Endometrial microvascular endothelial cells (primary cell): ENCODE data around the gene UQCC3. TPM values are rescaled to one million over a fixed set of nuclear protein-coding genes. Genes with fewer than 3 reads are reported as not detected.
"Not testable (repeated sequence)": the region's sequence is repeated elsewhere in the genome, so short reads cannot be mapped to it uniquely, and the experiment has no call there.

Experiments
- in situ Hi-C: cut with HindIII; loops from 2 replicates; pipeline ENCODE4 v1.10.0; 2017; ENCODE audit warnings: low sequenced_read_pairs, low pct_unique_long_range_greater_than_20kb; ENCODE audit errors: inconsistent ontology term
- total RNA-seq: library from RNA; depleted of rRNA; stranded (reverse); fragments of >200 nt; gene quantifications from one replicate; pipeline ENCODE4 v1.2.3, GENCODE V29; 2015; ENCODE audit errors: inconsistent ontology term

Gene UQCC3
- total RNA-seq, 1 donor from 2014 or later: 12.4 TPM

DNA sequence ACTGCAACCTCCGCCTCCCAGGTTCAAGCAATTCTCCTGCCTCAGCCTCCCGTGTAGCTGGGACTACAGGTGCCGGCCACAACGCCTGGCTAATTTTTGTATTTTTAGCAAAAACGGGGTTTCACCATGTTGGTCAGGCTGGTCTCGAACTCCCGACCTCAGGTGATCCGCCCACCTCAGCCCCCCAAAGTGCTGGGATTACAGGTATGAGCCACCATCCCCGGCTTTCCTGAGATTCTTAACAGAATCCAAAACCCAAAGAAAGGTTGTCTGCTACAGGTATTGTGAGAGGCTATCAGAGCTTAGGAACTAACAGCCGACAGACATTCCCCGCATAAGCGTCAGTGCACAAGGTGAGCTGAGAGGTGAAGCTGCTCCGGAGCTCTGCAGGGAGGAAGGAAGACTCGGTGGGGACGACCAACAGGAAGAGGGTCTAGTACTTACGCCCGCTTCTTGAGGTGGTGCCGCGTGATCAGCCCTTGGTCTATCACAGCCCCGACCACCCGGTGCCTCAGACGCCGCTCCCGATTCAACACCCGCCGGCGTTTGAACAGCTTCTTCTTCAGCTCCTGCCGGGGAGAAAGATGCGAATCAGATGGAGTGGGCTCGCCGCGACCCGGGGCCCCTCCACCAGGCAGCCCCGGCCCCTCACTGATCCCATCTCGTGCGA lies 6.9 kb upstream of the UQCC3 start:
- in situ Hi-C loops: loop anchor here (25.0 kb wide), 1 partner anchor 102 kb away; the partner anchor contains the start of gene EEF1G

DNA sequence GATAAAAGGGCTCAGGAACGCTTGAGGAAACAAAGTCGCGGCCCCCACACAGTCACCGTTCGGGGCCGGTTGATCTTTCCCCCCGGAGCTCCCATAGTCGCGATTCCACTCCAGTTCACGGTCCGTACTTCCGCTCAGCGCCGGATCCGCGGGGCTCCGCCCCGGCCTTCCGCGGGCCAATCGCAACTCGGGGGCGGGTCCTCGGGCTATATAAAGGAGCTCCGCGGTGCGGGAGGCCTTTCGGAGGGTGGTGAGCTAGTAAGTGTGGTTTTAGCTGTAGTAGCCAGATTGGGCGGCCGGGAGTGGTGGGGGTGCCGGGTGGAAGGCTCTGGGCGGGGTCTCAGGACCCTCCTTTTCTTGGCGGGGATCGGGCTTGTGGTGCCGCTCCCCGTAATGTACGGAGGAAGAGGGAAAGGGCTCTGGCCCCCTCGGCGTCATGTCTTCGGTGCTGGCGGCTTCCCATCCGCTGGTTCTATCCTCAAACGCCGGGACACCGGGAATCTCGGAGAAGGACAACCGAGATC lies 6.3 kb upstream of the UQCC3 start, which contains the start of the genes C11orf98 and CSKMT:
TSS of gene C11orf98 (minus strand) at position 136 of the 524 bp plus-strand sequence. CDS start at position 95, 41 bp downstream.
TSS of gene CSKMT (plus strand) at position 238 of the 524 bp plus-strand sequence. CDS start 568 bp downstream, outside the sequence.
- in situ Hi-C loops: loop anchor here (25.0 kb wide), 1 partner anchor 103 kb away; the partner anchor contains the start of gene EEF1G

DNA sequence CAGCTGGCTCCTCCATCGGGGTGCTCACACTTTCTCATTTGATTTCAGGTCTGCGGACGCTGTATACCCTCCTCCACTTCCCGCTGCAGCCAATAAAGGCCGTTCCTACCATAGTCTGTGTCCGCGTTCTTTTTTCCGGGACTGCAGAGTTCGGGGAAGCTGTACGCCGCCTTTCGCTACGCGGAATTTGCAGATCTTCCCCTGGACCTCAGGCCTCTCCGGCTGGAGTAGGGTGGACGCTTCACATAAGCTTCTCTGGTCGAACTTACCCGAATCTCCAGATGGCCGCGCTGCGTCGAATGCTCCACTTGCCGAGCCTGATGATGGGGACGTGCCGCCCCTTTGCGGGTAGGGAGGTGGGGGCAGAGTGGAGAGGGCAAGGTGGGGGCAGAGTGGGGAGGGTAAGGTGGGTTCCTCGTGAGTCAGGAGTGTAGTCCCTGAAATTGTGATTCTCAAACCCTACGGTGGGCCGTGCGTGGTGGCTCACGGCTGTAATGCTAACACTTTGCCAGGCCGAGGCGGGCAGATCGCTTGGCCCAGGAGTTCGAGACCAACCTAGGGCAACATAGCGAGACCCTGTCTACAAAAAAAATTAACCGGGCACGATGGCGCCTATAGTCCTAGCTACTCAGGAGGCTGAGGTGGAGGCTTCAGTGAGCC lies 5.7 kb upstream of the UQCC3 start:
- in situ Hi-C loops: loop anchor here (25.0 kb wide), 1 partner anchor 103 kb away; the partner anchor contains the start of gene EEF1G

DNA sequence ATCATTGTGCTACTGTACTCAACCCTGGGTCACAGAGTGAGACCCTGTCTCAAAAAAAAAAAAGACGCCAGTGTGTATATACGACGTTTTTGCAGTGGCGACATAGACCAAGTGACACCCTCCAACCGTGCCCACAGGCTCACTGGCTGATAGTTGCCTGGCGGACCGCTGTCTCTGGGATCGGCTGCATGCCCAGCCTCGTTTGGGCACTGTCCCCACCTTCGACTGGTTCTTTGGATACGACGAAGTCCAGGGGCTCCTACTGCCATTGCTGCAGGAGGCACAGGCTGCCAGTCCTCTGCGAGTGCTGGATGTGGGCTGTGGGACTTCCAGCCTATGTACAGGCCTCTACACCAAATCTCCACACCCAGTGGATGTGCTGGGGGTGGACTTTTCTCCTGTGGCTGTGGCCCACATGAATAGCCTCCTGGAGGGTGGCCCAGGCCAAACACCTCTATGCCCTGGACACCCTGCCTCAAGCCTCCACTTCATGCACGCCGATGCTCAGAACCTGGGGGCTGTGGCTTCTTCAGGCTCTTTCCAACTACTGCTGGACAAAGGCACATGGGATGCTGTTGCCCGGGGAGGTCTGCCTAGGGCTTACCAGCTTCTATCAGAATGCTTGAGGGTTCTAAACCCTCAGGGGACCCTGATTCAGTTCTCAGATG lies 5.1 kb upstream of the UQCC3 start:
- in situ Hi-C loops: loop anchor here (25.0 kb wide), 1 partner anchor 104 kb away; the partner anchor contains the start of gene EEF1G

DNA sequence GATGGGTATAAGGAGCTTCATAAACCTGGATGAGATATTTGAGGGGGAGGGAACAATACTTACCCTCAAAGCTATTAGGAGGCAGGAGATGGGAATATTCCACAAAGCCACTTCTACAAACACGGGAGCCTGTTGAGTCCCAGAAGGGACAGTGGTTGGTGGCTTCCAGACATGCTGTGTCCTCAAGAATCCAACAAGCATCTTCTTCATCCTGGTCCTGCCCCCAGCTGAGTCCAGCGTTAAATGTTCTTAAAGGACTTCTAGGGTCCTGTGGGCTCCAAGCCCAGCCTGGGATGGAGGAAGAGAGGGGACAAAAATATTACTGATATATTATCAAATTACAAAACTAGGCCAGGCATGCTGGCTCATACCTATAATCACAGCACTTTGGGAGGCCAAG lies 4.0 kb upstream of the UQCC3 start:
- in situ Hi-C loops: loop anchor here (25.0 kb wide), 1 partner anchor 105 kb away; the partner anchor contains the start of gene EEF1G

DNA sequence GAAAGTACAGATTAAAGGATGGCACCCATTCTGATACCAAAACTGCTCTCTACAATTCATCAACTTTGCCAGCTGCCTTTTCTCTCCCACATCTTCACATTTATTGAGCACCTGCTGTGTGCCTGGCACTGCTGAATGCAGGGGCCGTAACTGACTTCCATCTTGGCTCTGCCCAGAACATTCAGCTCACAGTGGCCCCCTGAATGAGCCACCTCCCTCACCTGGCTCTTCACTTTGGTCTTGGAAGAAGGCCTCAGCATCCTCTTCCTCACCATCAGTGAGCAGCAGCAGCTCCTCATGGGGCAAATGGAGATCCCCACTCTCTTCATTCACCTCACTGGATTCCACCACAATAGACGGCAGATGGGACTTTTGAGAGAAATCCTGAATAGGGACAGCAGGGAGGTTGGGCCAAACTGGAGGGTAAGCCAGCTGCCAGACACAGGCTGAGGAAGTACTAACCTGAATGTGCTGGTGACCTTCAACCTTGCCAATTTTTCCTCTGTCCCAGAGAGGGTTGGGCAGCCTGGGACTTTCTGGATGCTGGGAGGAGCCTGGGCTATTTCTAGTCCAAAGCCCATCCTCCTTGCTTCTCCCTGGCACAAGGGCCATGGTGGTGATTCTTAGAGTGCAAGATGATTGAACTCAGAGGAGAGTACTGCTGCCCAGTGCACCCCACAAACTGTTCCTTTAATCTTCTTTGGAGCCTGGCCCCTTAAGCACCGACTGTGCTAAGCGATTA lies 1.9 kb upstream of the UQCC3 start:
- in situ Hi-C loops: loop anchor here (25.0 kb wide), 1 partner anchor 107 kb away; the partner anchor contains the start of gene EEF1G

DNA sequence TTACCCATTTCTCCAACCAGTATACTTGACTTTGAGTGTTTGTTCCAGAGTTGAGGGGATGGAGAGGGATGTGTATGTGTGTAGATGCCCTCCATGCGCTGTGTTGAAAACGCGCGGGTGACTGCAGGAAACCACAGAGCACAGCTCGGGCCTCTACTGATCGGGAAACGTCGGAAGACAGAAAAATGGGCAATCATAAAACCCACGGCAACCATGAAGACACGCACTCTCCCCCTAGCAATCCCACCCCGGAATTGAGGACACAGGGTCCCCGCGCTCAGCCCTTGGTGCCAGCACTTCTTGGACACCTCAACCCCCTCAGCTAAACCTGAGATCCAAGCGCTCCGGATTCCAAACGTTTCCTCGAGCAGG lies 251 bp upstream of the UQCC3 start:
- in situ Hi-C loops: loop anchor here (25.0 kb wide), 1 partner anchor 109 kb away; the partner anchor contains the start of gene EEF1G

DNA sequence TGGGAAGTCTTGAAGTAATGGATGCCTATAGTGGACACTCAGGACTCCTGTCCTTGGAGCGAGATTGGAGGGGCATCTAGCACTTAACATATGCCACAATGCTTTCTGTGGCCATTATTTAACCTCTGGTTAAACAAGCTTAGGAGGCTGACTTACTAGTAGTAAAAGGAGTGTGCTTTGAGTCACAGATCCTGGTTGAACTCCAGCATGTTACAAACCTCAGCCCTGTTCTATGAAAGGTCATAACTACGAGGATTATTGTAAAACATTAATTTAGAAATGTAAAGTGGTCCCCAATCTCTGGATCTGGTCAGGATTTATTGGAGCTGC lies 1.7 kb downstream of the UQCC3 start:
- in situ Hi-C loops: loop anchor here (25.0 kb wide), 1 partner anchor 111 kb away; the partner anchor contains the start of gene EEF1G

DNA sequence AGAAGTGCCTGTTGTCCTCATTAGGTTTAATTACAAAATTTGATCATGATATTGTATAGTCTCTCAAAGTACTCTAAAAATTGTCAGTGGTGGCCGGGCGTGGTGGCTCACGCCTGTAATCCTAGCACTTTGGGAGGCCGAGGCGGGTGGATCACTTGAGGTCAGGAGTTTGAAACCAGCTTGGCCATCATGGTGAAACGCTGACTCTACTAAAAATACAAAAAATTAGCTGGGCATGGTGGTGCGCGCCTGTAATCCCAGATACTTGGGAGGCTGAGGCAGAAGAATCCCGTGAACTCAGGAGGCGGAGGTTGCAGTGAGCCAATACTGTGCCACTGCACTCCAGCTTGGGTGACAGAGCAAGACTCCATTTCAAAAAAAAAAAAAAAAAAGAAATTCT lies 3.9 kb downstream of the UQCC3 start:
- in situ Hi-C loops: not testable (repeated sequence)

DNA sequence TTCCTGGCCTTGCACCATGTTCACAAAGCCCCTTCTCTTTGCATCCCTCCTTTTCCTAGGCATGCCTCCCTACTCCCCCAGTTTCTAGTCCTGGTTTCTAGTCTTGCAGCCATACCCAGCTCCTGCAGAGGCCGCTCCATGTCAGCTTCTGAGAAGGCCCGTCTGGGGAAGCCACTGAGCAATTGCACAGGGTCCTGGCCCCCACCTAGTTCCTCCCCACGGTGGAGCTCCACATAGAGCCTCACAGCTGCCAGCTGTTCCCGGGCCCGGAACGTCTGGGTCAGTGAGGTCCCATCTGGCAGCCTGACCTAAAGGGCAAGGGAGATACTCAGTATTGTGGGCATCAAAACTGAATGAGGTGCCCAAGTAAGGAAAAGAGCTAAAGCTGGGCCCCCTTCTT lies 5.2 kb downstream of the UQCC3 start:
- in situ Hi-C loops: no loop called here

DNA sequence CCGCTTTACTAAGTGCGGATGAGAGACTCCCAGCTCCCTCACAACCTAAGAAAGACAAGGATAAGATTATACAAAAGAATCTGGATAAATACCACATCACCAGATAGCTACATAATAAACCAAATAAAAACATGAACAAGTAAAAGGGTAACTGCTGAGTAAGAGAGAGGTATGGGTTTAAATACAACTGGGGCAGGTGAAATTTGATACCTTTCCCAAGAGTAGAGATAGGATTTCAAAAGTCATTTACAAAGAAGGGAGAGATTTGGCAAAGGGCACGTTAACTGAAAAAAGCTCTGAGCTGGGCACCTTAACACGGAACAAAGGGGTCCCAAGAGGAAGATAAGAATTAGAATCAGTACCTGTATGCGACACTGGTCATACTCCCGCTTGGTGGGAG lies 5.7 kb downstream of the UQCC3 start:
- in situ Hi-C loops: no loop called here

DNA sequence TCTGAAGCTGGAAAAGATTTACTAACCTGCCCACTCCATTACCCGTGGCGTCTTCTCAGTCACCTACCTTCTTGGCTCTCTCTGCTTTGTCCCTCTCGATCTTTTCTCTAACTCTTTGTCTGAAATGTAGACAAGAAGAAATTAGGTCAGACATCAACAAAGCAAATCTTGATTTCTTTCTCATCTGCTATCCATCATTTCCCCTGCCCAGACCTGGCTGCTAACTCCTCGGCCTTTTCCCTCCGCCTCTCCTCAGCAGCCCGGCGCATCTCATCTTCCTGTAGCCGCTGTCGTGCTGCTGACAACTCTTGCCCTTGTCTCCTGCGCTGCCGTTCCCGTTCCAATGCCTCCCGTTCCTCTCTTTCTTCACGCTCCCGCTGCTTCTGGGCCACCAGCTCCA lies 6.2 kb downstream of the UQCC3 start:
- in situ Hi-C loops: no loop called here

DNA sequence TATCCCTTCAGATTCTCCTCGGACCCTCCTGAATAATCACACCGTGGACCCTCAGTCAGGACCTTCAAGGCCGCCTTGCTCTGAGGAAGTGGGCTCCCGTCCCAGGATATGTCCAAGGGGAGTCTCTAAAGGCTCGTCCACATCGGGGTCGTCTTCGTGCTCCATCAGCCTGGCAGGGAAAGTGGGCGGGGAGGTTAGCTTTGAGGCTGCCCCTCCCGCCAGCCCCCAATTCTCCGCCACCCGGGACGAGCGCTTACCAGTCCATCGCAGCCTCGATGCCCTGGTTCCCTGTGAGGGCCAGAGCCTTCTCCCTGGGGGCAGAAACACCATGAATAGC lies 6.9 kb downstream of the UQCC3 start:
- in situ Hi-C loops: no loop called here

DNA sequence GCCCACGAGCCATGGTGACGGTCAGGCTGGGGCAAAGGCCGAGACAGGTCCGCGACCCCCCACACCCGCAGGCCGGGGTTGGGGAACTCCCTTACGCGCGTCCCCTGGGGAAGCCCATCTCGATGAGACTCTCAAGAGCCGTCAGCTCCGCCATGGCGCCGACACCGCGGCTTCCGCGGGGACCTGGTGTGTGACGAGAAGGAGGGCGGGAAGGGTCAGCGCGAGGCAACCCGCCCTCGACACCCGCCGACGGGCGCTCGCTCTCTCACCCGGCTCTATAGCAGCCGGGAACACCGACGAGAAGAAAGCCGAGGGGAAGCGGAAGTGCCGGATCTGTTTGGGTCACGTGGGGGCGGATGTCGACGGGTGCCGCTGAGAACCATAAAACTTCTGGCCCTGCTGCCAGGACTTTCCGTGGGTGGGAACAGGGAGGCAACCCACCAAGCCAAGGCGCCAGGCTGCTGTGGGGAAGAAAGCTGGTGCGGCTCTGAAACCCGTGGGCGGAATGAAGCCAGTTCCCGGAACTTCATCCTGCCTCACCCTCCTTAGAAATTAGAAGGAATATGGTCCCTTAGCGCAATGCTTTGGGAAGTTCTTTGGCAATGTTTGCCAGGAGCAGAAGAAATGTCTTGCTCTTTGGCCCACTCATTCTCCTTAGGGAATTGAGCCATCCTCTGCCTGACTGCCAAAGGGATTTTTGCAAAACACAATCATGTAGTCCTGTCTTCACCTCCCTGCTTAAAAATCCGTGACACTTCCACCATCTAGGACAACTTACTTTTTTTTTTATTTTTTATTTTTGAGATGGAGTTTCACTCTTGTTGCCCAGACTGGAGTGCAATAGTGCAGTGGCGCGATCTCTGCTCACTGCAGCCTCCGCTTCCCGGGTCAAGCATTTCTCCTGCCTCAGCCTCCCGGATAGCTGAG lies 7.6 kb downstream of the UQCC3 start, which contains the start of gene UBXN1:
TSS of gene UBXN1 (minus strand) at position 304 of the 927 bp plus-strand sequence. CDS start at position 154, 150 bp downstream.
- in situ Hi-C loops: no loop called here

DNA sequence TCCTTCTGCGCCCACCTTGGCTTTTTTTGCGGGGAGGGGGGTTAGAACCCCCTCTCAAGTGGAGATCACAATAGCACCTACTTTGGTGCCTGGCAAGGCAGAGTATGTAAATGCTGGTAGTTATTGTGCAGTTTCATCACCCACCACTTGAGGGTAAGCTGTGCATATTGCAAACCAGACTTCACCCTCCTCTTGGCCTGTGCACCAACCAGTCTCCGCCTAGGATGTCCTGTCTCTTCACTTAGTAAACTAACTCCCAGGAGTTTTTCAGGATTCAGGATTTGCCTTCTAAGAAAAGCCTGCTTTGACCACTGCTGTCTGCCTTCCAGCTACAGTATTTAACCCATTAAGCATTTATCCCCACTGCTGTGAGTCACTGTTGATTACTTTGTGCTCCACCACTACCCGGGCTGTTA lies 9.4 kb downstream of the UQCC3 start:
- in situ Hi-C loops: no loop called here

DNA sequence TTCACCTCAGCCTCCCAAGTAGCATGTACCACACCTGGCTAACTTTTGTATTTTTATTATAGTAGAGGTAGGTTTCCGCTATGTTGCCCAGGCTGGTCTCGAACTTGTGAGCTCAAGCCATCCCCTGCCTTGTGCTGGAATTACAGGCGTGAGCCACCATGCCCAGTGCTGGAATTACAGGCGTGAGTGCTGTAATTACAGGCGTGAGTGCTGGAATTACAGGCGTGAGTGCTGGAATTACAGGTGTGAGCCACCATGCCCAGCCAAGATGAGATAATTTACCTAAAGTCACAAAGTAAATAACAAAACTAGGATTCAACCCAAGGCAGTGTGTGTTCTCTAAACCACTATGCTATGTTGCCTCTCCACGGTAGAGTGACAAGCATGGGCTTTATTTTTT lies 11.0 kb downstream of the UQCC3 start:
- in situ Hi-C loops: no loop called here

DNA sequence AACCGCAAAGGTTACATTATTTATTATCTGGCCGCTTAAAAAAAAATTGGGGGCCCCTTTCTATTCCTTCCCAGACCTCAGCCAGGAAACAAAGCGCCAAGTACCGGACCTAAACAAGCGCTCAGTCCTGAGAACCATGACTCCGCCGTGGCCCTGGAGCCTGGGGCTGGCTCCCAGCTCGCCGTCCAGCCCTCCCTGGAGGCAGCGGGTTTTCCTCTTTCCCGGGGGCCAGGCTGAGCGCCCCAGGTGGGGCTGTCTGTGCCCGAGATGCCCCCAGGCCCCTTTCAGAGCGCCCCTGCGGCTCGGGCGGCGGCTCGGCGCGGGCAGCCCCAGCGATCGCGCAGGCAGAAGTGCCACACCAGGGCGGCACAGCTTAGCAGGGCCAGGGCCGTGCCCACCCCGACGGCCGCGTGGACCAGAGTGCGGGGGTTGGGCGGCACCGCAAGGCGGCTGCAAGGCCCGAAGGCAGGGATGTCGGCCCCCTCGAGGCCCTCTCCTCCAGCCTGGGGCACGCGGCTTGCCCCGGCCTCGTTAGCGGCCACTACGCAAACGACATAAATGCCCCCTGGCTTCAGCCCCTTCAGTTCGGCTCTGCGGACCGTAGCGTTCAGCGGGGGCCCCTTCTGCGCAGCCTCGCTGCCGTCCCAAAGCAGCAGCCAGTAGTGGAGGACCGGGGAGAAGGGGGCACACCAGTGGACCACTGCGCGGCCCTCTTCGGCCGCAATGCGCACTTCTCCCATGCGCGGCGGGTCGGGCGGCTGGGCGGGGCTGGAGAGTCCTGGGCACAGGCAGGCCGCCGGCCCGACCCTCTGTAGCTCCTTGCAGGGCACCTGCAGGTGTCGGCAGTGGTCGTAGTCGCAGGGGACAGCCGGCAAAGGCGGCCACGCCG lies 16.3 kb downstream of the UQCC3 start:
- in situ Hi-C loops: no loop called here
